NCI-H345 (cell line): ENCODE data around the gene CYP4A11.
"Not testable (repeated sequence)": the region's sequence is repeated elsewhere in the genome, so short reads cannot be mapped to it uniquely, and the experiment has no call there.

Experiments used
- DNase-seq: peaks from one replicate; lab custom pipeline; 2025; lab: John Stamatoyannopoulos, UW

Gene CYP4A11, protein sequence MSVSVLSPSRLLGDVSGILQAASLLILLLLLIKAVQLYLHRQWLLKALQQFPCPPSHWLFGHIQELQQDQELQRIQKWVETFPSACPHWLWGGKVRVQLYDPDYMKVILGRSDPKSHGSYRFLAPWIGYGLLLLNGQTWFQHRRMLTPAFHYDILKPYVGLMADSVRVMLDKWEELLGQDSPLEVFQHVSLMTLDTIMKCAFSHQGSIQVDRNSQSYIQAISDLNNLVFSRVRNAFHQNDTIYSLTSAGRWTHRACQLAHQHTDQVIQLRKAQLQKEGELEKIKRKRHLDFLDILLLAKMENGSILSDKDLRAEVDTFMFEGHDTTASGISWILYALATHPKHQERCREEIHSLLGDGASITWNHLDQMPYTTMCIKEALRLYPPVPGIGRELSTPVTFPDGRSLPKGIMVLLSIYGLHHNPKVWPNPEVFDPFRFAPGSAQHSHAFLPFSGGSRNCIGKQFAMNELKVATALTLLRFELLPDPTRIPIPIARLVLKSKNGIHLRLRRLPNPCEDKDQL

GRCh38 chr1:46941135-46941694 lies at the start of gene CYP4A11:
TSS of gene CYP4A11 (minus strand) at chr1:46941476. CDS start at chr1:46941433, 43 bp downstream.
- no peak for DNase-seq

DNA sequence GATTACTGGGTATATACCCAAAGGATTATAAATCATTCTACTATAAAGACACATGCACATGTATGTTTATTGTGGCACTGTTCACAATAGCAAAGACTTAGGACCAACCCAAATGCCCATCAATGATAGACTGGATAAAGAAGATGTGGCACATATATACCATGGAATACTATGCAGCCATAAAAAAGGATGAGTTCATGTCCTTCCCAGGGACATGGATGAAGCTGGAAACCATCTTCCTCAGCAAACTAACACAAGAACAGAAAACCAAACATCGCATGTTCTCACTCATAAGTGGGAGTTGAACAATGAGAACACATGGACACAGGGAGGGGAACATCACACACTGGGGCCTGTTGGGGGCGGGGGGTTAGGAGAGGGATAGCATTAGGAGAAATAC lies 49.3 kb upstream of the CYP4A11 start:
- not testable (repeated sequence) for DNase-seq

DNA sequence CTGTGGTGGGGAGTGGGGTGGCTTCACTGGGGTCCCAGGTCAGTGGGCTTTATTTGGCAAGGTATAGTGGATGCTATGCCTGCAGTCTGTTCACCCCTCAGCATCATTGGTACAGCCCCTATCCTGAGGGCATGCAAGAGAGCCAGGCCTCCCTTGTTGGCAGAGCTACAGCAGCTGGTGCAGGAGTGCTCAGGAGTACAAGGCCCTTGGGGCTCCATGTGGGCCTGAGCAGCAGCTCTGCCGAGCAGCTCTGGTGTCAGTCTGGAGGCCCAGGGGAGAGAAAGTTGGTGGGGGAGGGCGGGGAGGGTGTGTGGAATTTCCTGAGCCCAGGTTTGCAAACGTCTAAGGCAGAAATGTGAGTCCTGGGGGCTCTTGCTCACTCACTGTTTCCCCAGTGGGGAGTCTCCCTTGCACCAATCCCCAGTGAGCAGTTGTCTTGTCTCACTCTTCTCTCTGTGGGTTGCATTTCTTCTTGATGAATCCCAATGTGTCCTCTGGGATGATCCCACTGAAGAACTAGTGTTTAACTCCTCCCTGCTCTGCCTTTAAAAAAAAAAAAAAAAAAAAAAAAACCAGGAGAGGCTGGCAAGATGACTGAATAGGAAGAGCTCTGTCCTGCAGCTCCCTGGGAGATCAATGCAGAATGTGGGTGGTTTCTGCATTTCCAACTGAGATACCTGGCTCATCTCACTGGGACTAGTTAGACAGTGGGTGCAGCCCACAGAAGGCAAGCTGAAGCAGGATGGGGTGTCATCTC lies 42.7 kb upstream of the CYP4A11 start:
- peak; percentile 80 for DNase-seq

- peak; percentile 67 for DNase-seq
These were observed 42.0 kb upstream of the CYP4A11 start for GRCh38 chr1:46983166-46983829.

DNA sequence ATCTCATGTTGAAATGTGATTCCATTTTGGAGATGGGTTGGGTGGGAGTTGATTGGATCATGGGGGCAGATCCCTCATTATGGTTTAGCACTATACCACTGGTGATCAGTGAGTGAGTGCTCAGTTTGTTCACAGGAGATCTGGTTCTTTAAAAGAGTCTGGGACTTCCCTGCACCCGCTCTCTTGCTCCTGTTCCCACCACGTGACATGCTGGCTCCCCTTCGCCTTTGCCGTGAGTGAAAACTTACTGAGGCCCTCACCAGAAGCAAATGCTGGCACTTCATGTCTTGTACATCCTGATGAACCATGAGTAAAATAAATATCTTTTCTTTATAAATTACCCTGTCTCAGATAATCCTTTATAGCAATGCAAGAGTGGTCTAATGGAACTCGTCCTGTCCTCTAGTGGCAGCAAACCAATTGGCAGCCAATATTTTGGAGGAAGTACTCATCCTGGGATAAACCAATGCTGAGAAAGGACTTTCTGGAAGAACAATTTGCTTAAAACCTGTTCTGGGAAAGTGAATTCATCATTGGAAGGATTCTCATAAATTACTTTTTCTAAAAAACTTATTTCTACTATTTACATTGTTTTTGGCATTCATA lies 27.8 kb upstream of the CYP4A11 start:
- no peak for DNase-seq

- DNase-seq: not testable (repeated sequence)
These were observed 21.0 kb upstream of the CYP4A11 start for GRCh38 chr1:46962272-46962671.

DNA sequence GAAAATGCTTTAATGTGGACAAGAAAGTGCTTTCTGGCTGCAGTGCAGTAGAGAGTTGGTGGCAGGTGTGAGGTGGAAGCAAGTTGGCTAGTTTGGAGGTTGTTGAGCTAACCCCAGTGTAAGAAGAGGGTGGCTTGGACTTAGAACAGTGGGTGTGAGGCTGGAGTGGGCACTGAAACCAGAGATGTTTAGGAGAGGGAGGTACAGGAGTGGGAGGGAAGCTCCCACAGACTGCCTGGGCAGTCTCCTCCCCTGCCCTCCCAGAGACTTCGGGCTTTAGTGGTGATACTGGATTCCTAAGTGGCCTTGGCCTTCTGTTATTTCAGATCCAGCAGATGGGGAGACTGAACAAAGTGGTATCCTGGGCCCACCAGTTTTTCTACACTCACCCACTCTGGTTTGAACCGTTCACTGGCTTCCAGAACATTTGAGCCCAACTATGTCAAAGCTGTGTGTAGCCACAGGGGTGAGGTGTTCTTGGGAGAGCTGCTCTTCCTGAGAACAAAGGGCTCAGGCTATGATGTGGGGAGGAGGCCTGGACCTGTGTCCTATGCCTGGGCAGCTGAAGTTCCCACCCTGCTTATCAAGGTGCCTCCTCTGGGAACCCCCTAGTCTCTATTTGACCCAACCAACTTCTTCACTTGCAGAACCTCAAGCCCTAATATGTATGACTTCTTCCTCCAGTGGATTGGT lies 19.9 kb upstream of the CYP4A11 start:
- DNase-seq: no peak

DNA sequence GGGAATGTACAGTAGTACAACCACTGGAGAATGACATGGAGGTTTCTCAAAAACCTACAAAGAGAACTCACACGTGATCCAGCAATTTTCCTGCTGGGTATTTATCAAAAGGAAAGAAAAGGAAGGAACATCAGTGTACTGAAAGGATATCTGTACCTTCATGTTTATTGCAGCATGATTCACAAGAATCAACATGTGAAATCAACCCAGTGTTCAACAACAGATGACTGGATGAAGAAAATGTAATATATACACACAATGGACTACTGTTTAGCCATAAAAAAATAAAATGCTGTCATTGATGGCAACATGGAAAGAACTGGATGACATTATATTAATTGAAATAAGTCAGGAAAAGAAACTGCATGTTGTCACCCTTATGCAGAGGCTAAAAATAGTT lies 19.0 kb upstream of the CYP4A11 start:
- no peak for DNase-seq

DNA sequence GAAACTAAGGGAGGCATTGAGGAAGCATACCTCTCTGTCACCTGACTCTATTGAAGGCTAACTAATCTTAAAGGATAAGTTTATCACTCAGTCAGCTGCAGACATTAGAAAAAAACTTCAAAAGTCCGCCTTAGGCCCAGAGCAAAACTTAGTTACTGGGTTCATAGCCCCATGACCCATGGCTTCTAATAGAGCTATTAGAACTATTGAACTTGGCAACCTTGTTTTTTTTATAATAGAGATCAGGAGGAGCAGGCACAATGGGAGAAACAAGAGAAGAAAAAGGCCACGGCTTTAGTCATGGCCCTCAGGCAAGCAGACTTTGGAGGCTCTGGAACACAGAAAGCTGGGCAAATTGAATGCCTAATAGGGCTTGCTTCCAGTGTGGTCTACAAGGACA lies 13.8 kb upstream of the CYP4A11 start:
- DNase-seq: not testable (repeated sequence)

DNA sequence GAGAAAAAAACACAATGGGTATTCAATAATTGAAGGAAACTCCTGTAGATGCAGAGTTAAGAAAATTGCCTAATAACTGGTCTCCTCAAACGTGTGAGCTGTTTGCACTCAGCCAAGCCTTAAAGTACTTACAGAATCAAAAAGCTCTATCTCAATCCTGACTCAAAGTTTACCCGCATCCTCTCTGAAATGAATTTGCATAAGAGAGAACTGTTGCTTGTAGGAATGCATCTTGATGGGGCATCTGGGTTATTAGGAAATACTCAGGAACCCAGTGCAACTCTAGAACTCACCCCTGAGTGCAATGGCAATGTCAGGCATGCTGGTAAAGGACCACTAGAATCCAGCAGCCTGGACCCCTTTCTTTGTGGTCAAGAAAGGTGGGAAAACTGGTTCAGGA lies 12.6 kb upstream of the CYP4A11 start:
- not testable (repeated sequence) for DNase-seq

DNA sequence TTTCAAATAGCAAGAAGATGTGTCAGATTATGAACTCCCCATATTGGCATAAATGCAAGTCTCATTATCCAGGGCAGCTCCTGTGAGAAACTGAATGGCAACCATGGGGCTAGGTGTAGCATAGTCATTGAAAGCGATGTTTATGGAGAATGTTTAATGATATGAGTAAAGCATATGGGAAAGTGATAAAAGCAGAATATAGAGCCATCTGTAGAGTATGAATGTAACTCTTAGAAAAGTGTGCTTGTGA lies 8.1 kb upstream of the CYP4A11 start:
- DNase-seq: not testable (repeated sequence)

- no peak for DNase-seq
These were observed 7.5 kb upstream of the CYP4A11 start for GRCh38 chr1:46948629-46949416.

DNA sequence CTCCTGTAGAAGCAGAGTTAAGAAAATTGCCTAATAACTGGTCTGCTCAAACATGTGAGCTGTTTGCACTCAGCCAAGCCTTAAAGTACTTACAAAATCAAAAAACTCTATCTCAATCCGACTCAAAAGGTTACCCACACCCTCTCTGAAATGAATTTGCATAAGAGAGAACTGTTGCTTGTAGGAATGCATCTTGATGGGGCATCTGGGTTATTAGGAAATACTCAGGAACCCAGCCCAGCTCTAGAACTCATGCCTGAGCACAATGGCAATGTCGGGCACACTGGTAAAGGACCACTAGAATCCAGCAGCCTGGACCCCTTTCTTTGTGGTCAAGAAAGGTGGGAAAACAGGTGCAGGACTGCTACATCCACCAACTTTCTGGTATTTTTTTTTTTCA lies 6.4 kb upstream of the CYP4A11 start:
- not testable (repeated sequence) for DNase-seq

GRCh38 chr1:46942086-46942485 lies 810 bp upstream of the CYP4A11 start:
- DNase-seq: no peak

DNA sequence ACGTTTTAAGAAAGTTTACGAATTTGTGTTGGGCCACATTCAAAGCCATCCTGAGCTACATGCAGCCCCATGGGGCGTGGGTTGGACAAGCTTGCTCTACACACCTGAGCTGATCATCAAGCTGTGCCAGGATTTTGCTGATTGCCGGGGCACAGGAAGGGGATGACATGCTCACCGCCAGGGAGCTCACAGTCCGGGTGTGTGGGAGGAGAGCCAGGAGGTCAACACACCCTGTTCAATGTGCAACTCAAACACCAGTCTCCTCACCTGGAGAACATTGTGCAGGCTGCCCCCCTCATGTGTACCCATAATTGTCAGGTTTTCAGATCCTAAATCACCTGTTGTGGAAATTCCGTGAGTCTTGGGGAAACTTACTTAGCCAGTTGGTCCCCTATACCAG lies 969 bp downstream of the CYP4A11 start:
- no peak for DNase-seq

- DNase-seq: no peak
These were observed 4.0 kb downstream of the CYP4A11 start for GRCh38 chr1:46937270-46937669.

- no peak for DNase-seq
These were observed 4.5 kb downstream of the CYP4A11 start for GRCh38 chr1:46936788-46937187.

DNA sequence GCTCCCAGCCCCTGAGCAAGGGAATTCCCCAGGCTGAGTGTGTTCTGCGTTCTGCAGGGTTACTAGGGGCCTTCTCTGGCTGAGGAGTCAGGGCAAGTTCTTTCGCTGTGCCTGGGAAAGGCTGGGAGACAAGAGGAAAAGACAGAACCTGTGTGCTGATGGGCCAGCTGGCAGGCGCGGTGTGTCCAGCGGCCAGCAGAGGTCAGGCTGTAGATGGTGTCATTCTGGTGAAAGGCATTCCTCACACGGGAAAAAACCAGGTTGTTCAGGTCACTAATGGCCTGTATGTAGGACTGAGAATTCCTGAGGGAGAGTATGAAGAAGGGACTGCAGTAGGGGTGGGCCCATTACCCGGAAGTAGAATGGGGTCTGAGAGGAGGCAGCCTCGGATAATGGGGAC lies 6.4 kb downstream of the CYP4A11 start:
- not testable (repeated sequence) for DNase-seq

DNA sequence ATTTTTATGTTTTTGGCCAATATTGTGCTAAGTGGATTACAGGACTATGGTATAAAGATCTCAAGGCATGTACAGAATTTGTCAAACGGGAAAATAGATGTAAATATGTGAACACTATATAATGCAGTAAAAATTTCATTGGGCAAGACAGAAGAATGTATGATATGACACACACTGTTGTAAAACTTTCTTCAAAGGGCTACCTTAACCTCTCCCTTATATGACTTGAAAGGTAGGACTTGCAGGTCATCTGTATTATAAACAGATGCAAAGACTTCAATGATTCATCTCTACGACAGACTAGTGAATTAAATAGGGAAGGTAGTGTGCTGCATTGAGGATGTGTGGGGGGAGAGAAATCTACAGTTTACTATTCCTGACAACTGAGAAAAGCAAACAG lies 9.3 kb downstream of the CYP4A11 start:
- DNase-seq: not testable (repeated sequence)

DNA sequence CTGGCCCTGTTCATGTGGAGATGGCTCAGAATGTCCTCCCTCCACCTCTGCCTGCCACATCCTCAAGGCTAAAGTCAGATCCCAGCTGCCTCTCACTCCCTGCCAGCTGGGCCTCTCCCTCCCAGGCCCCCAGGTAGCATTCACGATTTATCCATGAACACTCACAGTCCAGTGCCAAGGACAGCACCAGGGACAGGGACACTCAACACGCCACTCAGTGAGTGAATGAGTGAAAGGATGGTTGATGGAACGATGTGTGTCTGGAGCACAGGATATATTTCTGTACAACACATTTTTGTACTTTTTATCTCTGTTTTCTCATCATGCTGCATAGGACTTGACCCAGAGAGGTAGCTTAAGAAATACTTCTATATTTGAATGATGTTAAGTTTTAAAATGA lies 10.1 kb downstream of the CYP4A11 start:
- no peak for DNase-seq
